HG03460 (cell line): ENCODE results near the gene HOXD10.

ENCODE experiments used
- ATAC-seq: cut with Tn5 transposase; IDR thresholded peaks from one replicate; pipeline ENCODE4 v1.9.1; 2021; ENCODE audit not compliant: unreplicated experiment

HOXD10 gene

DNA sequence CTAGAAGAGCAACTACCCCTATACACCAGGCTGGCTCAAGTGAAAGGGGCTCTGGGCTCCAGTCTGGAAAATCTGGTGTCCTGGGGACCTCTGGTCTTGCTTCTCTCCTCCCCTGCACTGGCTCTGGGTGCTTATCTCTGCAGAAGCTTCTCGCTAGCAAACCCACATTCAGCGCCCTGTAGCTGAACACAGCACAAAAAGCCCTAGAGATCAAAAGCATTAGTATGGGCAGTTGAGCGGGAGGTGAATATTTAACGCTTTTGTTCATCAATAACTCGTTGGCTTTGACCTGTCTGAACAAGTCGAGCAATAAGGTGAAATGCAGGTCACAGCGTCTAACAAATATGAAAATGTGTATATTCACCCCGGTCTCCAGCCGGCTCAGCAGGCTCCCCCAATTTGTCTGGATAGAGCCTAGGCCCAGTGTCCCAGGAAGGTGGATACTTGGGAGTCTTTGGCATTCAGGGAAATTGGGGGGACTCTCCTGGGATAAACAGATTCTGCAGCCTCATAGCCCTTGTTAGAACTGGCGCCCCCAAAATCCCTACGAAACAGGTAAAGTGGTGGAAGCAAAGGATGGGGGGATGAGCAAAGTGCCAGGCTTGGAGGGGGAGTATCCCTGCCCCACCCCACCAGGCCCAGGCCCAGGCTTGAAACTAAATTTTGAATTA, 32.3 kb downstream of the HOXD10 start:
- ATAC-seq = no peak

DNA sequence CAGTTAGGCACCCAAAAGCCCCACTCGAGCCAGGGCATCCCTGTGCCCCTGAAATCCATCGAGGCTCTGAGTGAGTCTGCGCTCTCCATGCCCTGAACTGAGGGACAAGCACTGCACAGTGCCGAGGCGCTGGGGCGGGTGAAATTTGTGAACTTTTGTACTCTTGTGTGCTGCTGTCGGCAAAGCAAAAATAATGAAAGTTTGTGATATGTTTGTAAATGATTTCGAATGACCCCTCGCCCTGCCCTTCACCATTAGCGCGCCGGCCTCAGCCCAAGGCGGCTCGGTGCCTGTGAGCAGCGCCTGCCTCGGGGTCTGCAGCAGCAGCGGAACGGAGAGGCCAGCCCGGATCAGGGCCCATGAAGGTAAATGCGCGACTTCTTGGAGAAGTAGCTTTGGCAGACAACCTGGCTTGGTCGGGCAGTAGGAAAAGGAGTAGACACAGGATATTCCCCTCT, 32.9 kb downstream of the HOXD10 start:
- no peak for ATAC-seq

DNA sequence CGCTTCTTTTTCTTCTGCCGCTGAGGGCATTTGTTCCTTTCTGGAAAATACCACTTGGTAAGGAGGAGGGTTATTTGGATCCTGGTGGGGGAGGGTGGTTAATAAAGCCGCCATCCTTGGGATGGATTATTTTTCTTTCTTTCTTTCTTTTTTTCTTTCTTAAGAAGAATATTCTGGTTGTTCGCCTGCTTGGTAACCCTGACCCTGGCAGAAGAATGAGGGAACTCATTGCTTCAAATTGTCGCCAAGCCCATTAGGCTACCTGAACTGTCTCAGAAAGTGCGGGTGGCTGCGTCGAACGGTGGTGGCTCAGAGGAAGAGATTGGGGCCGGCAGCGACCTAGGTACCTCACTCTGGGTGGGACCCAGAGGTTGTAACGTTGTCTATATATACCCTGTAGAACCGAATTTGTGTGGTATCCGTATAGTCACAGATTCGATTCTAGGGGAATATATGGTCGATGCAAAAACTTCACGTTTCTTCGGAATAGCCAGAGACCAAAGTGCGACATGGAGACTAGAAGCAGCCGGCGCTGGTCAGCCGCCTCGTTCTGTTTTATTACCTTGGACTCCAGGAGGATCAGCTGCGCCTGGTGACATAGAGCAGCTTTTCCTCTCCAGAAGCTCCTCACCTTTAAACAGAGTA, 33.5 kb downstream of the HOXD10 start:
- no peak for ATAC-seq

DNA sequence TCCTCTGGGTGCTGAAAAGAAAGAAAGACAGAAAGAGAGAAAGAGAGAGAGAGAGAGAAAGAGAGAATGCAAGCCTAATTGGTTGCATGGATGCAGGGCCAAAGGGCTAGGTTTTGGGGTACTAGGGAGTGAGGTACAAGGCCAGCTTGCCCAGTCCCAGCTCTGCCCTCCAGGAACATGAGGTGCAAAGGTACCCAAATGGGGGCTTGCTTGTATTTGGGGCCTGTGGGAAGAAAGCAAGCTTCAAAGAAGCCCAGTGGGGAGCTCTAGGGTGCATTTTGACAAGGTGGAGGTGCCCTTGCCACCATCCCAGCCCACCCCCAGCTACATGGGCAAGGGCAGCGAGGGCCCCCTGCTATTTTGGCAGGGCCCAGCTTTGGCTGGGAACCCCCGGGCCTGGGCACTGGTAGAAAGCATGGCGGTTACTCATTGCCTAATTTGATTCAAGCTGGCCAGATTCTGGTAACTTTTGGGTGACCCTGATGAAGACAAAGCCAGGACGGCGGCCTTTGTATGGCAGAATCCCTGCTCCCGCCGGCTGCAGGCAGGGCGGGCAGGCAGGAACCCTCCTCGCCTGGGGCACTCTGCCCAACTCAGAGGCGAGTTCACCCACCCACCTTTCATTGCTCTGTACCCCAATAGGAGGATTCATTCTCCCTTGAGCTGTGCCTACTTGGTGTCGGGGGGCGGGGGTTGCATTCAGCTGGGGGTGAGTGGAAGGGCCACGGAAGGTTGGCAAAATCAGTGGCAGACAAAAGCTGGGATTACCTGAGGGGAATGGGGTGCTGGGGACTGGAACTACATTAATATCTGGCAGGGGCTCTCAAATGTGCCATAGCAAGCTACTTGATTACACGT, 34.2 kb downstream of the HOXD10 start:
- ATAC-seq = no peak

DNA sequence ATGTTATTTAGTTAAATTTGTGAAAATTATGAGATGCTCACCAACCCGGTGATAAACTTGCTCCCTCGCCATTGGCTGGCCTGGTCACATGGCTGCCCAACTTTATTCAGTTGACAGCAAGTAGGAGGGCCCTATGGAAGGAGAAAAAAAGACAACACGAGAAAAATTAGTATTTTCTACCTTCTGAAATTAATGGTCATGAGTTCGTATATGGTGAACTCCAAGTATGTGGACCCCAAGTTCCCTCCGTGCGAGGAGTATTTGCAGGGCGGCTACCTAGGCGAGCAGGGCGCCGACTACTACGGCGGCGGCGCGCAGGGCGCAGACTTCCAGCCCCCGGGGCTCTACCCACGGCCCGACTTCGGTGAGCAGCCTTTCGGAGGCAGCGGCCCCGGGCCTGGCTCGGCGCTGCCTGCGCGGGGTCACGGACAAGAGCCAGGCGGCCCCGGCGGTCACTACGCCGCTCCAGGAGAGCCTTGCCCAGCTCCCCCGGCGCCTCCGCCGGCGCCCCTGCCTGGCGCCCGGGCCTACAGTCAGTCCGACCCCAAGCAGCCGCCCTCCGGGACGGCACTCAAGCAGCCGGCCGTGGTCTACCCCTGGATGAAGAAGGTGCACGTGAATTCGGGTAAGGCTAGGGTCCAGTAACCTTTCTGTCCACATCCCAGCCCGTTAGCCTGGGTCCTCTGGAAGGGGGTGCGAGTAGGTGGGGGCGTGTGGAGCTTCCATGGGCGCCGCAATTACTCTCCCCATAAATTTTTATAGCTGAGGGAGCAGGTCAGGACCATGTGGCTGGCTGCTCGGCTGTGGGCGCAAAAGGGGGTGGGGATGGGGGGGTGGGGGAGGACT, 35.1 kb downstream of the HOXD10 start, which contains the start of gene HOXD4:
TSS of gene HOXD4 (plus strand) at position 109 of the 846 bp plus-strand sequence. CDS start at position 193, 84 bp downstream.
- ATAC-seq = no peak

DNA sequence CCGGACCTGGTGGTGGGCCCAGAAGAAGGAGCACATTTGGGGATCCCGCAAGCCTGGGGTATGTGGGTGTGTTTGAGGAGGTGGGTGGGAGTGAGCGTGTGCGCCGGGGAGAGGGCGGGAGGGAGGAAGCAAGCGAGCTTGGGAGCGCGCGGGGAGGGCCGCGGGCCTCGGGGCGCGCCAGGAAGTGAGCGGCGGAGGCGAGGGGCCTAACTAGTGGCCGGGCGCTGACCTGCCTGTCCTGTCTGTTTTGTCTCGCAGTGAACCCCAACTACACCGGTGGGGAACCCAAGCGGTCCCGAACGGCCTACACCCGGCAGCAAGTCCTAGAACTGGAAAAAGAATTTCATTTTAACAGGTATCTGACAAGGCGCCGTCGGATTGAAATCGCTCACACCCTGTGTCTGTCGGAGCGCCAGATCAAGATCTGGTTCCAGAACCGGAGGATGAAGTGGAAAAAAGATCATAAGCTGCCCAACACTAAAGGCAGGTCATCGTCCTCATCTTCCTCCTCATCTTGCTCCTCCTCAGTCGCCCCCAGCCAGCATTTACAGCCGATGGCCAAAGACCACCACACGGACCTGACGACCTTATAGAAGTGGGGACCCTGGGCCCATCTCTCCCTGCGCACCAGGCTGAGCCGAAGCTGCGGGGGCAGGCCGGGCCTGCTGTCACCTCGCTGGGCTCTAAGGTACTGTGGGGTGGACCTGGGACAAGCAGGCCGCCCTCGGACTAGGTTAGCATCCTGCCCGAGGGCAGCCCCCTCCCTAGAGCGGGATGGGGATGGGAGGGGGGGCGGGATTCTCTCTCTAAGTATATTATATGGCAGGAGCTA, 36.0 kb downstream of the HOXD10 start:
- no peak for ATAC-seq

DNA sequence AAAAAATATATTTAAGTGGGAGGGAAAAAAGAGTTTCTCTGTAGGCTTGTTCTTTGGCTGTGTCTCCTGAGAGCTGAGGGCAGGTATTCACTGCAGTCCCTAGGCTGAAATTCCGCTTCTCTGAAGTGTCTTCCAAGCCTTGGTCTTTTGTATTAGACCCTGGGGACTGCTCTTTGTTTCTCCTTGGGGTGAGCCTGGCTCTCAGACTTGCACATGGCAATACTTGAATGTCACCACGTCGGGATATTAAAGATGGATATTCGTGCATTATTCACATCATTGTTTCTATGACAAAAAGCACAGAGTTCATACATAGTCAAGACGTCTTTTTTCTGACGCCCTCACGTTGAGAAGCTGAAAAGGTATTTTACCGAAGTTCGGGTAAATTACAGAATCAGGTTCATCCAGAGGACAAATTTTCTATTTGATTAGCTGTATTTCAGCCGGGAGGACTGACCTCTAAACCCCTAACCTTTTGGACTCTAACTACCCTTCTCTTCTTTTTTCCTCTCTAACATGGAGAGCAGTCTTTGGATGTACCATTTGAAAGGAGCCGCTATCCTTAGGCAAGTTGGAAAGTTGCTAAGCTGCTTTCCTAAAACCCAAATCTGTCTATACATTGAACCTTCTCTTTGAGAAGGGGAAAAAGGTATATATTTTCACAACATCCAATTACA, 38.1 kb downstream of the HOXD10 start:
- ATAC-seq = no peak

DNA sequence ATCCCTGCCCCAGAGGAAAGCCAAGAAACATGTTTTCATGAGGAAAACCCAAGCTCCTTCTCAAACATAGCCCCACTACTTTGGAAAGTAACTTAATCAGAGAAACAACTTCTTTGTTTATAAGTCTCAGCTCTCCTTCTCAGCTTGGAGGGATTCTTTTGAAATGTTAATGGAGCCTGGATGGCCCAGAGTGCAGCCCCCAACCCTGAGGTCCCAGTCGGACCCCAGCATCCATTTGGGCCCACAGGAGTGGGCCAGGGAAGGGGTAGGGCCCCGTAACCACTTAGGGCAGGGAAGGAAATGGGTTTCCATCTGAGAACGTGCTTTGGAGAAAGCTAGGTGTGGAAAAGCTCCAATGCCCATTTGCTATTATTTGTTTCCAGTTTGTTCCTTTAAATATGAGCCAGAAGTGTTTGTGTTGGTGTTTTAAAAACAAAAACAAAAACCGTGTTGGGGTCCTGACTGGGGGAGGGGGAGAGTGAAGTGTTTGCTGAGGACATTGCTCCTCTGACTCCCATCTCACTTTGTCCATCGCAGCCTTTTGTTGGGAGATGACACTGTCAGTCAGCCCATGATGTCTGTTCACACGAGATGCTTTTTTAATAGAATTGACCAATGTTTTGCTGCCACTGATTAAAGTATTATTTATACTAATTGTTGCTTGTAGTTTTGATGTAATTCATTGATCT, 38.9 kb downstream of the HOXD10 start:
- ATAC-seq = no peak

DNA sequence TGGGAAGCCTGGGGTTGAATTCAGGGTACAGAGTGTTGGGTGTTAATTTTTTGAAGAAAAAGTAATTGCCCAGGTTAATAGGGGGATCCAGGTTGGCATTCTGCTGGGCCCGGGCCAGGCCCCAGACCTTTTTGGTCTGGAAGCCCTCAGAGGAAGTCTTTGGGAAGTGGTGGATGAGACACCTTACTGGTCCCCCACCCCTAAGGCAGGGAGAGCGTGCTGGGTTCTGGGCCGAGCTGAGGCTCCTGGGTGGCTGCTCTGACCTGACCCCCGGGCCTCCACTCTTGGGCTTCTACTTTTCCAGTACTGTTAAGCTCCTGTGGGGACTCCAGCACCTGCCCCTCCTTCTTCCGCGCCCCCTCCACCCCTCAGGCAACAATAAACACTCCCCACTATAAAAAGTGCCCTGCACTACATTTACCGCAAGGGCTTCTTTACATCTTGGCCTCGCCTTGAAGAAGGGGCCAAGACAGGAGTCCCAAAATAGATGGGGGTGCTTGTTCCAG, 39.8 kb downstream of the HOXD10 start:
- no peak for ATAC-seq

DNA sequence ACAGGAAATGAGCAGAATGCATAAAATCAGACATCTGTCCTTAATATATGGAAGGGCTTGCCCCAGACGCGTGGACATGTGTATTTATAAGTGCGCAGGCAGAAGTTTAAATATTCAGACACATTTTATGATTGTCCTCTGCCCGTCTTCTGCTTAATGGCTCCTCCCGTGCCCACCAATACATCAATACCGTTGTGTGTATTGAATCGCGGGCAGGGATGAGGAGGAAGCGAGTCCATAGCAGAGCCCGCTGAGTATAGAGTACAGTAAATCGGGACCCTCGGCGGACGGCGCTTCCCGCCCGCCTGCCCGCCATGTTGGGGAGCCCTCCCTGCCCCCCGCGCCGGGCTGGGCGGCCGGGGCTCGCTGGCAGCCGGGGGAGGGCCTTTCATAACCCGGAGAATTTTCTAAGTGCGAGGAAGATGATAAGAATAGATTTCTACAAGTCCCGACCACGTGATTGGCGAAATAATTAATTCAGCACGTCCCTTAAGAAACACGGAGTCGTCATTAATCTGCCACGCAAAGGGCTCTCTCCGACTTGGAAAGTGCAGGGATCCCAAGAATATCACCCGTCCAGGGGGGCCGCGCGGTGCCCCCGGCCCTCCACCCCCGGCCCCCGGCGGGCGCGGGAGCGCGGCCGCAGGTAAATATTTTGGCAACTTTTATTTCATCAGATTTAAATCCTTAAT, 40.4 kb downstream of the HOXD10 start, which contains the start of gene HOXD3:
TSS of gene HOXD3 (plus strand) at position 501 of the 692 bp plus-strand sequence. CDS start 11,808 bp downstream, outside the sequence.
- ATAC-seq = no peak

DNA sequence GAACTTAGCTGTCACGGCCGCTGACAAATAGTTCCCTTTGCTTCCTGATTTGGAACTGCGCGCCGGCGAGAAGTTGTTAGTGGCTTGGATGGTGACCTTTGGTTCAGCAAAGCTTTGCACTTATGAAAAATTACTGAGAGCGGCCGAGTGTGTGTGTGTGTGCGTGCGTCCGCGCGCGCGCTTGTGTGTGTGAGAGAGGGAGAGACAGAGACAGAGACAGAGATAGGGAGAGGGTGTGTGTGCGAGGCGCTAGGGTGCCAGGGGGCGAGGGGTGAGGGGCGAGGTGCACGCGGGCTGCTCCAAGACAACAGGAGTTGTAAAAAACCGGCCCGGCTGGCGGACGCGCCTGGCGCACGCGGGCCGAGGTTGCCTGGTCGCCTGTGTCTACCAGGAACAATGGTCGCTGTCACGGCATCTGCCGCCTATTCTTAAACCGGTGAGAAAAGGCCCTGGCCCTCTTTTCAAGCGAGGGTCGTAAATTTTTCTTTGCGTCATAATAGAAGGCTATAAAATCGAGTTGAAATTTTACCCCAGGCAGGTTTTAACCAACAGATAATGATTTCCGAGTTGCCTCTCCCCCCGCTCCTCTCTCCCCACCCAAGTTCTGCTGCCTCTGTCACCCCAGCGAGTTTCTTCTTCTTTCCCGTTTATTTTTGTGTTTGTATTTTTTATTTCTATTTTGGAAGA, 41.1 kb downstream of the HOXD10 start:
- no peak for ATAC-seq

DNA sequence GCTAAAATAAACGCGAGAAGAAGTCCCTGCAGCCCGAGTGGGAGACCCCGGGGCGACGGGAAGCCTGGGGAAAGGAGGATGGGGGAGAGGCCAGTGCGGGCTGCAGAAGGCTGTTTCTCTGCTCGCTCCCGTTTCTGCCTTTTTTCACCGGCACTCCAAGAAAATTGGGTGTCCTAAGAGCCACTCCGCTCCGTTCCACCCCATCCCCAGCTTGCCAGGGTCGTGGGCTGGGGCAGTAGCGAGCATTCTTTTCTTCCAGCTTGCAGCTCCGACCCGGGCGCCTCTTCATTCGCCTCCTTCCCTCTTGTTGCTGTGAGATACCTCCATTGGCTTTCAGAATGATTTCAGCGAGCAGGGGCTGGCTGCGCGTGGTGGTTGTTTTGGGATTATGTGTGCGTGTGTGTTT, 41.6 kb downstream of the HOXD10 start:
- no peak for ATAC-seq

DNA sequence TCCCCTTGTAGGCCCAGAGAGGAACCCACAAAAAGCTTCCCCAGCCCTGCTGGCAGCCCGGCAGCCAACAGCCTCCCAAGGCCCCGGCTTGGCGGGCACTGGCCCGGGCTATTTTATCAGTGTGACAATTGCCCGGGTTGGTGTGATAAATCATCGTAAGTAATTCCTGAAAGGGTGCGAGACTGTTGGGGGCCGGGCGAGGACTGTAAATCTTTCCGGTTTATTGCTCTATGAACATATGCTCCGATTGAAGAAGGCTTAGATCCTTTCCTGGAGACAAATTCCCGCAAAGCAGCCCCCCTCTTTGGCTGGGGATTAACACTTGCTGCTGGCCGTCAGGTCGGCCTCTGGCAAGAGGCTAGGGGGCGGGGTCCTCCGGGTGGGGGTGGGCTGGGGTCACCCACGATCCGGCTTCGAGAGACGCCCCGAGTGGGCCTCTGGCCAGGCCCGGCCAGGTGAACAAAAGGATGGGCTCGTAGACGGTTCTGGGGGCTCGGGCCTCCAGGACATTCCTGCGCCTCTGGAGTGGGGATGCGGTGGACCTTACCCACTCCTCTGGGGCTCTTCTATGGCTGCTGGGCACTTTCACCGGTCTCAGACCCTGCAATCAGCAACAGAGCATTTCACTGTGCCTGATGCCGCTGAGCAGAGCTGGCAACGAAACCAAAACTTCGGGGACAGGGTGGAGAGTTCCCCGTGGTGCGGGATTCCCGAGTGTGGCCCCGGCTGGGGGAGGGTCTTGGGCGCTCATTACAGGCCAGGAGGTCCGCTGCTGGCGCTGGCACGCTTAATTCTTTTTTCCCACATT, 42.5 kb downstream of the HOXD10 start:
- no peak for ATAC-seq

DNA sequence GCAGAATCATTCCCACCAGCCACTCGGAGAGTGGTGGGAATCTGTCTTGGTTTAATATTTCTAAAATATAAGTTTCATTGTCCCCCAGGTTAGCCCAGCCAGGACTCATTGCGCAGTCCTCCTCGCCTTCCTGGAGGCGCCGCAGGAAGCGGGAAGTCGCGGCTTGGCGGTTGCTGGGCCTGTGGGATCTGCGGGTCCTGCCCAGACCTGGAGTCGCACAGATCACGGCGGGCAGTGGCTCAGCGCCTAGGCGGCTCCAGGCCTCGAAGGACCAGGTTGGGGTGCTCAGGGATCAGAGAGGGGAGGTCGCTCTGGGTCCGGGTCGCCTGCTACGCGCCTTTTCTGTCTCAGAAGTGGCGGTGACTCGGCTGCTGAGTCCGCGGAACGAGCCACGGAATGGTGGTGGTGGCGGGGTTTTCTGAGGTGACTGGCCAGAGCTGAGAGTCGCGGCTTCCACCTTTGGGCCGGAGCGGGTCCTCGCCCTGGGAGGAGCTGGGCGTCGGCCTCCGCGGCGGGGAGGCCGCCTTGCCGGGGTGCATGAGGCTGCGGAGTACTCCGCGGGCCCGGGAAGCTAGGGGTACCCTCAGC, 43.2 kb downstream of the HOXD10 start:
- no peak for ATAC-seq

DNA sequence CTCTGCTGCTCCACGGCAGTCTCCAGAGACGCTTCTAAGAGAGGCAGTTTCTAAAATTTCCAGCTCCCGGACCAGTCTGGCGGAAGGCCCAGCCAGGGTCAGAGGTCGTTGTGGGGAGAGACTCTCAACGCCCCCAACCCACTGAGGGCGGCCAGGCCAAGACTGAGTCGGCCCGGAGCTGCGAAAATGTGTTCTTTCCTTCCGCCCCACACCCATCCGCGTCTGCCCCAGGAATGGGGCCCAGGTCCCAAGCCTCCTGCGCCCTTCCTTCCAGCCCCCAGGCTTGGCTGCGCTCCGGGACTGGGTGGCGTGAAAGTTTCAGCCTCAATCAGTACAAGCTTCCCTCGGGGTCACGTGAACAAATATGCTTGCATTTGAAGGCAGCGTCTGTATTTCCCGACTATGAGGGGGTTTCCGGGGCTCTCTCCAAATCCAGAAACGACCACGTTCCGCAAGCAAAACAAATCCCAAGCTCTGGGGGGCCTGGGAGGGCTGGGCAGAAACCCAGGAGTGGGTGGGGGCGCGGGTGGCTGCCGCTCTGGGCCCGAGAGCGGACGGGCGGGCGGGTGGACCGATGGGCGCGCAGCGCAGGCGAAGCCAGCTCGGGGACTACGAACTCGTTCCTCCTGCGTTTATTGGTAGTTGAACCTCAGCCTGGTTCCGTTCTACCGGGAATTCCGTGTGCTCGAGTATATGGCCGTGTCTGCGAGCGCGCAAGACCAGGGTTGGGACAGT, 43.8 kb downstream of the HOXD10 start:
- ATAC-seq = no peak
